Endothelial cell of umbilical vein (primary cell): Measurements from ENCODE around the gene EPS8L1. TPM values are rescaled to one million over a fixed set of nuclear protein-coding genes. Genes with fewer than 3 reads are reported as not detected.

Source experiments
- BruUV-seq: library from RNA; stranded (reverse); fragments of 400-500 nt; replicated peaks from 2 replicates; lab custom pipeline; 2021; lab: Mats Ljungman, UMichigan
- CTCF ChIA-PET: fragments of 300-600, 350-600 bp; sonication (Branson Sonifier 250); formaldehyde crosslinking; loops from one replicate; lab custom pipeline; 2021; ENCODE audit warnings: antibody characterized with exemption, inconsistent platforms; lab: Charles Lee
- POLR2A ChIA-PET: fragments of 300-600, 350-600 bp; sonication (Branson Sonifier 250); formaldehyde crosslinking; loops from one replicate; lab custom pipeline; 2021; ENCODE audit warnings: antibody characterized with exemption, inconsistent platforms; lab: Charles Lee
- DNase-seq: peaks from one replicate; pipeline ENCODE4 v3.0.0-alpha.2; 2011; ENCODE audit warnings: low read depth, low spot score
- FAIRE-seq: peaks from 2 replicates; lab custom pipeline; 2011; peaks lifted over from hg19 to GRCh38; lab: Jason Lieb, UNC
- H2AFZ ChIP-seq: 2 replicates; pipeline ENCODE4 v1.6.0; 2012; ENCODE audit warnings: low read depth, low read length, control low read depth, inconsistent platforms
- H3K27ac ChIP-seq: 2 replicates; pipeline ENCODE4 v1.5.1; 2011; ENCODE audit warnings: low read depth, mild to moderate bottlenecking, control low read depth, low read length, moderate library complexity; ENCODE audit not compliant: insufficient read depth
- H3K27me3 ChIP-seq, 2 experiments: 2 replicates each; pipeline versions ENCODE4 v1.6.0 to v1.6.1; 2011; ENCODE audit warnings: low read length in 2 of 2, mixed read lengths in 1 of 2; ENCODE audit not compliant: control insufficient read depth in 2 of 2, insufficient read depth in 2 of 2
- H3K36me3 ChIP-seq, 2 experiments: 2 replicates in 1 of 2; 3 replicates in 1 of 2; pipeline ENCODE4 v1.5.1; 2011; ENCODE audit warnings: low read length in 2 of 2, mild to moderate bottlenecking in 1 of 2, moderate library complexity in 1 of 2; ENCODE audit not compliant: control insufficient read depth in 2 of 2, insufficient read depth in 2 of 2; ENCODE audit errors: extremely low read depth in 1 of 2
- H3K4me1 ChIP-seq: 3 replicates; pipeline ENCODE4 v1.5.1; 2011; ENCODE audit warnings: mild to moderate bottlenecking, low read length; ENCODE audit not compliant: control insufficient read depth, insufficient read depth; ENCODE audit errors: extremely low read depth
- H3K4me2 ChIP-seq: 2 replicates; pipeline ENCODE4 v1.6.1; 2011; ENCODE audit warnings: low read length, control low read depth, mixed read lengths; ENCODE audit not compliant: insufficient read depth
- H3K4me3 ChIP-seq, 3 experiments: fragments of 200-600 bp in 1 of 3; sonication (generic), shearing (Covaris generic) in 1 of 3; replicated peaks in 1 of 3; 2 replicates each; pipeline ENCODE4 v1.5.1; 2011 to 2016; ENCODE audit warnings: control low read depth in 3 of 3, low read length in 3 of 3, mild to moderate bottlenecking in 2 of 3, inconsistent platforms in 1 of 3, low read depth in 1 of 3, moderate library complexity in 1 of 3; ENCODE audit not compliant: insufficient read depth in 1 of 3
- H3K79me2 ChIP-seq: 2 replicates; pipeline ENCODE4 v1.6.0; 2012; ENCODE audit warnings: low read length, inconsistent platforms; ENCODE audit not compliant: control insufficient read depth, insufficient read depth
- H3K9ac ChIP-seq: replicated peaks from 2 replicates; pipeline ENCODE3; 2011; ENCODE audit warnings: low read length, control low read depth; ENCODE audit not compliant: insufficient read depth; ENCODE audit errors: extremely low read depth
- H3K9me1 ChIP-seq: replicated peaks from 3 replicates; pipeline ENCODE4 v1.6.0; 2011; ENCODE audit warnings: mild to moderate bottlenecking, low read length; ENCODE audit not compliant: control insufficient read depth, insufficient read depth; ENCODE audit errors: extremely low read depth
- H3K9me3 ChIP-seq: replicated peaks from 2 replicates; pipeline ENCODE4 v1.5.1; 2012; ENCODE audit warnings: low read length, inconsistent platforms; ENCODE audit not compliant: control insufficient read depth, insufficient read depth
- H4K20me1 ChIP-seq: replicated peaks from 2 replicates; pipeline ENCODE3; 2011; ENCODE audit warnings: mild to moderate bottlenecking, low read length; ENCODE audit not compliant: control insufficient read depth, insufficient read depth; ENCODE audit errors: extremely low read depth
- CTCF ChIP-seq, 2 donors: IDR thresholded peaks; 1 replicate in 1 of 2; 2 replicates in 1 of 2; pipeline ENCODE4 v1.5.1; 2011; ENCODE audit warnings: low read length in 2 of 2, mild to moderate bottlenecking in 2 of 2, moderate library complexity in 2 of 2, control low read depth in 1 of 2, inconsistent platforms in 1 of 2, low read depth in 1 of 2; ENCODE audit not compliant: insufficient read depth in 1 of 2; ENCODE audit errors: extremely low read depth in 1 of 2
- EZH2 ChIP-seq: IDR thresholded peaks from 2 replicates; pipeline ENCODE4 v1.6.1; 2012; ENCODE audit warnings: borderline replicate concordance, low read depth, mild to moderate bottlenecking, moderate library complexity, low read length, inconsistent platforms; ENCODE audit not compliant: severe bottlenecking
- FOS ChIP-seq: IDR thresholded peaks from 2 replicates; pipeline ENCODE4 v1.6.1; 2011; ENCODE audit warnings: mild to moderate bottlenecking, low read length, moderate library complexity, borderline replicate concordance; ENCODE audit not compliant: insufficient read depth
- GATA2 ChIP-seq: IDR thresholded peaks from 2 replicates; pipeline ENCODE4 v1.7.0; 2011; ENCODE audit warnings: low read depth, mild to moderate bottlenecking, moderate library complexity, mixed read lengths, low read length; ENCODE audit not compliant: insufficient read length, insufficient read depth
- JUN ChIP-seq: IDR thresholded peaks from 2 replicates; pipeline ENCODE4 v1.6.1; 2011; ENCODE audit warnings: borderline replicate concordance, low read depth; ENCODE audit not compliant: insufficient read length, insufficient read depth
- MAX ChIP-seq: IDR thresholded peaks from 2 replicates; pipeline ENCODE4 v1.6.1; 2011; ENCODE audit not compliant: insufficient read depth, insufficient read length
- MYC ChIP-seq: IDR thresholded peaks from one replicate; pipeline ENCODE4 v1.6.1; 2011; ENCODE audit warnings: mild to moderate bottlenecking, low read depth, low read length
- POLR2A ChIP-seq: IDR thresholded peaks from 2 replicates; pipeline ENCODE4 v1.6.1; 2012; ENCODE audit warnings: low read depth, mild to moderate bottlenecking, control low read depth, low read length
- POLR2AphosphoS5 ChIP-seq: IDR thresholded peaks from 2 replicates; pipeline ENCODE4 v1.6.1; 2012; ENCODE audit warnings: low read depth, mild to moderate bottlenecking, control low read depth, low read length, moderate library complexity; ENCODE audit not compliant: insufficient read depth
- dilution Hi-C: fragments of 300-500 bp; cut with MboI; formaldehyde crosslinking; loops from one replicate; pipeline ENCODE4 v1.15.0; 2019; ENCODE audit warnings: low sequenced_read_pairs; ENCODE audit not compliant: extremely low pct_ligation_motif_present
- intact Hi-C: fragments of 100-400 bp; cut with micrococcal nuclease; formaldehyde crosslinking; loops from one replicate; pipeline ENCODE4 v1.10.0; 2022
- polyA plus RNA-seq, 4 experiments: library from polyadenylated mRNA; depleted of rRNA in 3 of 4; stranded (reverse) in 3 of 4; unstranded in 1 of 4; fragments of >200 nt; gene quantifications; 2 replicates each; pipeline versions ENCODE4 v1.2.1 to v1.2.3, GENCODE V29; 2011 to 2012; ENCODE audit warnings: missing spikeins in 1 of 4
- total RNA-seq: library from RNA; stranded (reverse); gene quantifications from 2 replicates; pipeline ENCODE4 v1.2.3, GENCODE V29; 2021

Gene EPS8L1
- total and polyA plus RNA-seq, 2 donors (not counting 3 experiments of a cell fraction or from before 2014, with no cell fraction given): 15.9 to 28.9 TPM

GRCh38 chr19:55070466-55071128, 5.1 kb upstream of the EPS8L1 start:
- TF ChIP-seq FOS (no peak), POLR2A (no peak), EZH2 (no peak), JUN (no peak), GATA2 (no peak)
- Histone ChIP-seq H3K9me3 (no peaks in the 10 kb centered on the region), H3K9me1 (no peaks in the 10 kb centered on the region), H3K36me3 (no peaks in the 10 kb centered on the region), H4K20me1 (no peaks in the 10 kb centered on the region), H3K27me3 (peaks cover 23% of the 10 kb centered on the region in 2 experiments), H2AFZ (no peak overlapping the region), H3K4me3 (no peak overlapping the region), H3K4me2 (no peak overlapping the region), H3K27ac (no peak overlapping the region), H3K4me1 (peaks cover 6% of the 10 kb centered on the region), H3K9ac (no peak overlapping the region), H3K79me2 (no peaks in the 10 kb centered on the region)
- no peak for FAIRE-seq
- BruUV-seq: no TSS peak
- CTCF ChIA-PET: no interaction called here
- DNase-seq: no peak
- intact Hi-C loops: no loop called here
- dilution Hi-C loops: no loop called here
- POLR2A ChIA-PET: no interaction called here

GRCh38 chr19:55071129-55071502, 4.6 kb upstream of the EPS8L1 start:
- H3K4me3 ChIP-seq: no peak overlapping the region
- FAIRE-seq (peak; percentile 80), DNase-seq (no peak)
- TF ChIP-seq POLR2AphosphoS5 (no peak), MAX (no peak), GATA2 (no peak), EZH2 (no peak), POLR2A (no peak), MYC (no peak), CTCF (IDR thresholded peaks at IDR 0.05; ENCODE audit: extremely low read depth in 1 of 2, insufficient read depth in 1 of 2, low read depth in 1 of 2, low read length in 2 of 2) (no peak), FOS (no peak), JUN (no peak)
- H3K9me1 ChIP-seq: no peaks in the 10 kb centered on the region
- ChIA-PET CTCF (no interaction called here), POLR2A (no interaction called here)
- no peaks in the 10 kb centered on the region for H3K79me2 ChIP-seq
- H3K9me3 ChIP-seq: no peaks in the 10 kb centered on the region
- peaks cover 6% of the 10 kb centered on the region for H3K4me1 ChIP-seq
- H4K20me1 ChIP-seq: no peaks in the 10 kb centered on the region
- peaks cover 20 to 23% of the 10 kb centered on the region in 2 experiments for H3K27me3 ChIP-seq
- dilution Hi-C loops (no loop called here), intact Hi-C loops (no loop called here)
- no peak overlapping the region for H3K4me2 ChIP-seq
- H2AFZ ChIP-seq: no peak overlapping the region
- H3K36me3 ChIP-seq: no peaks in the 10 kb centered on the region
- no TSS peak for BruUV-seq
- H3K9ac ChIP-seq: no peak overlapping the region
- H3K27ac ChIP-seq: no peak overlapping the region
